Fibroblast of mammary gland (primary cell): ENCODE results near the gene ATL3.
"Not testable (repeated sequence)": the region's sequence is repeated elsewhere in the genome, so short reads cannot be mapped to it uniquely, and the experiment has no call there.

Experiments used
- DNase-seq: peaks from one replicate; pipeline ENCODE4 v3.0.0-alpha.2; 2010; ENCODE audit warnings: low read depth
- H3K4me3 ChIP-seq: 2 replicates; pipeline ENCODE4 v1.5.1; 2011; ENCODE audit warnings: low read depth, mild to moderate bottlenecking, low read length, moderate library complexity; ENCODE audit not compliant: control insufficient read depth
- CTCF ChIP-seq: conservative IDR thresholded peaks from 2 replicates; pipeline ENCODE4 v1.5.1; 2011; ENCODE audit warnings: low read depth, low read length, inconsistent platforms; ENCODE audit not compliant: control insufficient read depth, insufficient read depth

ATL3 gene

GRCh38 chr11:63592975-63593395 lies 78.2 kb downstream of the ATL3 start:
- peak; percentile 41 for DNase-seq
- no peak overlapping the region for H3K4me3 ChIP-seq
- peak; percentile 74 for TF ChIP-seq CTCF

- H3K4me3 ChIP-seq, result no peak overlapping the region
- no peak for TF ChIP-seq CTCF
- DNase-seq, result no peak
Observed at GRCh38 chr11:63590024-63590788, 81.0 kb downstream of the ATL3 start.

- H3K4me3 ChIP-seq, result no peak overlapping the region
- no peak for TF ChIP-seq CTCF
- DNase-seq, result no peak
Observed at GRCh38 chr11:63589000-63589399, 82.2 kb downstream of the ATL3 start.

GRCh38 chr11:63586451-63587166 lies 84.6 kb downstream of the ATL3 start:
- no peak for DNase-seq
- TF ChIP-seq CTCF, result no peak
- no peak overlapping the region for H3K4me3 ChIP-seq

- no peak for TF ChIP-seq CTCF
- no peak overlapping the region for H3K4me3 ChIP-seq
- DNase-seq, result no peak
Observed at GRCh38 chr11:63583357-63583677, 87.9 kb downstream of the ATL3 start.

GRCh38 chr11:63581224-63581623 lies 90.0 kb downstream of the ATL3 start:
- DNase-seq, result not testable (repeated sequence)

GRCh38 chr11:63578882-63579281 lies 92.3 kb downstream of the ATL3 start:
- not testable (repeated sequence) for DNase-seq, H3K4me3 ChIP-seq

More at GRCh38 chr11:63581224-63581623, 90.0 kb downstream of the ATL3 start:
- not testable (repeated sequence) for H3K4me3 ChIP-seq
